Caki2 (cell line): Measurements from ENCODE around the gene FAM83G. TPM values are rescaled to one million over a fixed set of nuclear protein-coding genes. Genes with fewer than 3 reads are reported as not detected.

Experiments used
- DNase-seq: peaks from one replicate; pipeline ENCODE4 v3.0.0-alpha.2; 2015; ENCODE audit warnings: low read depth
- in situ Hi-C: cut with HindIII; loops from 2 replicates; pipeline ENCODE4 v1.10.0; 2016; ENCODE audit warnings: low sequenced_read_pairs, low pct_unique_long_range_greater_than_20kb, mixed read lengths
- total RNA-seq: library from RNA; depleted of rRNA; stranded (reverse); fragments of >200 nt; shearing (Covaris generic); gene quantifications from 2 replicates; pipeline ENCODE4 v1.2.3, GENCODE V29; 2014; ENCODE audit warnings: low replicate concordance

Gene FAM83G
- total RNA-seq, 1 experiment from 2014 or later: 16.9 TPM

GRCh38 chr17:18980682-18981334 lies 23.8 kb downstream of the FAM83G start:
- in situ Hi-C loops: no loop called here
- no peak for DNase-seq

- DNase-seq: no peak
- in situ Hi-C loops: no loop called here
Measured at GRCh38 chr17:18978655-18979054, 25.9 kb downstream of the FAM83G start.

GRCh38 chr17:18978050-18978449 lies 26.5 kb downstream of the FAM83G start:
- in situ Hi-C loops: no loop called here
- no peak for DNase-seq

- no peak for DNase-seq
Measured at GRCh38 chr17:18977646-18978045, 26.9 kb downstream of the FAM83G start.

GRCh38 chr17:18977021-18977420 lies 27.5 kb downstream of the FAM83G start:
- in situ Hi-C loops: no loop called here
- DNase-seq: no peak

More at GRCh38 chr17:18977646-18978045, 26.9 kb downstream of the FAM83G start:
- in situ Hi-C loops: no loop called here

- in situ Hi-C loops: no loop called here
- DNase-seq: no peak
Measured at GRCh38 chr17:18976201-18976600, 28.4 kb downstream of the FAM83G start.

GRCh38 chr17:18975597-18975996 lies 29.0 kb downstream of the FAM83G start:
- in situ Hi-C loops: no loop called here
- DNase-seq: no peak

GRCh38 chr17:18974407-18975149 lies 30.0 kb downstream of the FAM83G start:
- DNase-seq: peak; percentile 15
- in situ Hi-C loops: no loop called here

GRCh38 chr17:18971801-18972200 lies 32.8 kb downstream of the FAM83G start:
- in situ Hi-C loops: no loop called here
- DNase-seq: no peak

GRCh38 chr17:18970582-18971480 lies 33.7 kb downstream of the FAM83G start:
- in situ Hi-C loops: no loop called here
- no peak for DNase-seq

GRCh38 chr17:18968945-18969887 lies 35.3 kb downstream of the FAM83G start:
- in situ Hi-C loops: no loop called here
- peak; percentile 45 for DNase-seq

GRCh38 chr17:18968345-18968744 lies 36.2 kb downstream of the FAM83G start:
- DNase-seq: no peak
- in situ Hi-C loops: no loop called here

GRCh38 chr17:18967916-18968315 lies 36.6 kb downstream of the FAM83G start:
- in situ Hi-C loops: no loop called here
- DNase-seq: no peak

- in situ Hi-C loops: no loop called here
- DNase-seq: no peak
Measured at GRCh38 chr17:18966831-18967624, 37.5 kb downstream of the FAM83G start.

- DNase-seq: no peak
- in situ Hi-C loops: no loop called here
Measured at GRCh38 chr17:18965530-18966236, 38.9 kb downstream of the FAM83G start.

- DNase-seq: no peak
- in situ Hi-C loops: no loop called here
Measured at GRCh38 chr17:18964550-18964949, 40.0 kb downstream of the FAM83G start.

GRCh38 chr17:18964018-18964351 lies 40.6 kb downstream of the FAM83G start:
- in situ Hi-C loops: no loop called here

More at GRCh38 chr17:18964018-18964351, 40.6 kb downstream of the FAM83G start:
- no peak for DNase-seq
